ENCODE results near the gene ATXN1L.
"Not testable (repeated sequence)": the region's sequence is repeated elsewhere in the genome, so short reads cannot be mapped to it uniquely, and the experiment has no call there.

ATXN1L gene

GRCh38 chr16:71852158-71852557, 6.4 kb downstream of the ATXN1L start:
- peaks cover 9% of the 10 kb centered on the region in 2 donors for H3K4me1 ChIP-seq (ENCODE audit: control insufficient read depth in 1 of 2, insufficient read depth in 2 of 2, low read length in 2 of 2)
- no peak overlapping the region for H3K4me3 ChIP-seq (ENCODE audit: low read depth in 1 of 2, low read length in 2 of 2)
- H3K9ac ChIP-seq (ENCODE audit: low read depth in 1 of 2, low read length in 2 of 2) = no peak overlapping the region
- H3K27ac ChIP-seq (ENCODE audit: low read depth, low read length) = no peak overlapping the region
- no peaks in the 10 kb centered on the region for H3K27me3 ChIP-seq (ENCODE audit: control insufficient read depth in 1 of 2, insufficient read depth in 2 of 2, low read length in 2 of 2)
- peaks cover 14 to 44% of the 10 kb centered on the region in 2 donors for H3K36me3 ChIP-seq (ENCODE audit: control insufficient read depth in 1 of 2, insufficient read depth in 2 of 2, low read length in 2 of 2)
- no peaks in the 10 kb centered on the region for H3K9me3 ChIP-seq (ENCODE audit: control insufficient read depth in 1 of 2, low read length in 2 of 2)

- Histone ChIP-seq H3K36me3 (ENCODE audit: control insufficient read depth in 1 of 2, insufficient read depth in 2 of 2, low read length in 2 of 2) (peaks cover 14 to 44% of the 10 kb centered on the region in 2 donors), H3K27me3 (ENCODE audit: control insufficient read depth in 1 of 2, insufficient read depth in 2 of 2, low read length in 2 of 2) (no peaks in the 10 kb centered on the region)
Measured at GRCh38 chr16:71852561-71852960, 6.8 kb downstream of the ATXN1L start.

DNA sequence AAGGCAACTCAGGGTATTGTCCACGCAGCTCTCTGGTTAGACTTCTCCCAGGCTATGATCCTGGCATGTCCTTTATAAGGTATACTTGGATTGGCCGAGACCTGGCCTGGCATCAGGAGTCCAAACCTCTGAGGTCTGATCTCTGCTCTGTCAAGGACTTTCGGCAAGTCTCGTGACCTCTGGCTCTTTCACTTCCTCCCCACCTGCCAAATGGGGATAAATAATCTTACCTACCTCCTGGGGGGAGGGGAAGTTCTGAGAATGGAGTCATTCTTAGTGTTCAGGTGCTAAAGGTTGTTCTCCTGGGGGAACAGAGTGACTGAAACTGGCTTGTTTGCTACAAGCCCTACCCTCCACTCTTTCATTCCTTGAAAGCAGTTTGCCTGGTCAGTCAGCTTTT, 7.6 kb downstream of the ATXN1L start:
- Histone ChIP-seq H3K27me3 (ENCODE audit: control insufficient read depth in 1 of 2, insufficient read depth in 2 of 2, low read length in 2 of 2) (no peaks in the 10 kb centered on the region), H3K4me1 (ENCODE audit: control insufficient read depth in 1 of 2, insufficient read depth in 2 of 2, low read length in 2 of 2) (peaks cover 7 to 8% of the 10 kb centered on the region in 2 donors), H3K9ac (ENCODE audit: low read depth in 1 of 2, low read length in 2 of 2) (no peak overlapping the region), H3K4me3 (ENCODE audit: low read depth in 1 of 2, low read length in 2 of 2) (no peak overlapping the region), H3K9me3 (ENCODE audit: control insufficient read depth in 1 of 2, low read length in 2 of 2) (no peaks in the 10 kb centered on the region), H3K36me3 (ENCODE audit: control insufficient read depth in 1 of 2, insufficient read depth in 2 of 2, low read length in 2 of 2) (peaks cover 14 to 44% of the 10 kb centered on the region in 2 donors), H3K27ac (ENCODE audit: low read depth, low read length) (no peak overlapping the region)

More at GRCh38 chr16:71852561-71852960, 6.8 kb downstream of the ATXN1L start:
- Histone ChIP-seq H3K9me3 (ENCODE audit: control insufficient read depth in 1 of 2, low read length in 2 of 2) (no peaks in the 10 kb centered on the region), H3K4me3 (ENCODE audit: low read depth in 1 of 2, low read length in 2 of 2) (no peak overlapping the region), H3K27ac (ENCODE audit: low read depth, low read length) (no peak overlapping the region), H3K9ac (ENCODE audit: low read depth in 1 of 2, low read length in 2 of 2) (no peak overlapping the region), H3K4me1 (ENCODE audit: control insufficient read depth in 1 of 2, insufficient read depth in 2 of 2, low read length in 2 of 2) (peaks cover 7 to 8% of the 10 kb centered on the region in 2 donors)

DNA sequence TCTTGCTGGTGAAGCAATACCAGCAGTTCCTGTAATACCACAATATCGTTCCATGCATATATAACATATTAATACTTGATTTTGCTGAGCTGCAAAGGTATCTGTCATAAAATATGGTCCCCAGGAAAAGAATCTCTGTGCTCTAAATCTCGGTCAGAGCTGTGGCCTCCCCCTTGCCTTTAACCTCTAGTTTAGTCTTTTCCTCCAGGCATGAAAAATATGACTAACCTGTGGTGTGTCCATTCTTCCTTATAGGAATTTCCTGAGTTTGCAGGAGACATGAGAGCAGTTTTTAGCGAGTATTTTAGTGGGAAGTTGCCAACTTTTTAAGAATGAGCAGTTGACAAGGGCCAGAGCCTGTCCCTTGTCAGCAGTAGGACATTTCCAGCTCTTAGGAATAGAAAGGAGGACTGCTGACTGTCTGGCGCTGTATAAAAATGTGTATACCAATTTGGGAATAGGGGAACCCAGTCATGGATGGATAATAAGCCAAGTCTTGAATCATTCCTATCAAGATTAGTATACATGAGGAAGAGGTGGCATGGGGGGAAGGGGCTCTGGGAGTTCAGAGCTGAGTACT, 8.7 kb downstream of the ATXN1L start:
- H3K4me3 ChIP-seq (ENCODE audit: low read depth in 1 of 2, low read length in 2 of 2) = no peak overlapping the region
- H3K9me3 ChIP-seq (ENCODE audit: control insufficient read depth in 1 of 2, low read length in 2 of 2) = no peaks in the 10 kb centered on the region
- H3K36me3 ChIP-seq (ENCODE audit: control insufficient read depth in 1 of 2, insufficient read depth in 2 of 2, low read length in 2 of 2) = peaks cover 18 to 35% of the 10 kb centered on the region in 2 donors
- no peak overlapping the region for H3K27ac ChIP-seq (ENCODE audit: low read depth, low read length)
- H3K4me1 ChIP-seq (ENCODE audit: control insufficient read depth in 1 of 2, insufficient read depth in 2 of 2, low read length in 2 of 2) = peaks cover 8 to 14% of the 10 kb centered on the region in 2 donors
- no peaks in the 10 kb centered on the region for H3K27me3 ChIP-seq (ENCODE audit: control insufficient read depth in 1 of 2, insufficient read depth in 2 of 2, low read length in 2 of 2)
- no peak overlapping the region for H3K9ac ChIP-seq (ENCODE audit: low read depth in 1 of 2, low read length in 2 of 2)

DNA sequence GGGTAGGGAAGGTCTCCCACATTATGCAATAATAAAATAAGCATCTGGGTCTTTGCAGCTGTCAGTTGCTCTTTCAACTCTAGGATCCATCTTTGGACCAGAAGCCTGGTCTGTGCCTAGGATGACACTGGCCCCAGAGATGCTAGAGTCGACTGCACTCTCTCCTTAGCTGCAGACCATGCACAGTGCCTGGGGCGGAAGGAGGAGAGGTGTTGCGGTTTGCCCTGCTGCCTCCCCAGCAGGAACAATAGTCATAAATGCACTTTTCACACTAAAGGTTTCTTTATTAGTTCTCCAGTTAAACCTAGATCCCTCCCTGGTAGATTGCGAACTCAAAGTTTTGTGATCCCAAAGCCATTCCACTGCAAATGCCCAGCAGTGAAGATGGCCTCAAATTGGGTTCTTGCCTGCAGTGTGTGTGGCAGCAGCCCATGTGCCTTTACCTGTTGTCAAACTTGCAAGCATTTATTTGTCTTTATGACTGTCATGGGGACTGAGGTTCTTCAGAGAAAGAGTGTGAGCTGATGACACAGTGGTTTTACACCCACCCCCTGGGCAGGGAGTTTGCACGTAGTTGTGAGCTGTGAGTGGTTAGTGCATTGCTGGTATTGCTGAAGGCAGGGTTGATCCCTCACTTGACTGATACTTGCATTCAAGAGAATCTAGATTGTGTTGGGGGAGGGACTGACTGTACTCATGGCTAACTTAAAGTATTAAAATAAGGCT, 10.3 kb downstream of the ATXN1L start:
- Histone ChIP-seq H3K4me3 (ENCODE audit: low read depth in 1 of 2, low read length in 2 of 2) (no peak overlapping the region), H3K9ac (ENCODE audit: low read depth in 1 of 2, low read length in 2 of 2) (no peak overlapping the region), H3K27ac (ENCODE audit: low read depth, low read length) (no peak overlapping the region), H3K27me3 (ENCODE audit: control insufficient read depth in 1 of 2, insufficient read depth in 2 of 2, low read length in 2 of 2) (no peaks in the 10 kb centered on the region), H3K36me3 (ENCODE audit: control insufficient read depth in 1 of 2, insufficient read depth in 2 of 2, low read length in 2 of 2) (peaks cover 12 to 30% of the 10 kb centered on the region in 2 donors), H3K9me3 (ENCODE audit: control insufficient read depth in 1 of 2, low read length in 2 of 2) (no peaks in the 10 kb centered on the region), H3K4me1 (ENCODE audit: control insufficient read depth in 1 of 2, insufficient read depth in 2 of 2, low read length in 2 of 2) (peaks cover 8 to 14% of the 10 kb centered on the region in 2 donors)

GRCh38 chr16:71859762-71860521, 14.2 kb downstream of the ATXN1L start:
- H3K27ac ChIP-seq (ENCODE audit: low read depth, low read length) = no peak overlapping the region
- no peak overlapping the region for H3K9ac ChIP-seq (ENCODE audit: low read depth in 1 of 2, low read length in 2 of 2)
- H3K36me3 ChIP-seq (ENCODE audit: control insufficient read depth in 1 of 2, insufficient read depth in 2 of 2, low read length in 2 of 2) = peaks cover 25 to 46% of the 10 kb centered on the region in 2 donors

GRCh38 chr16:71863995-71864394, 18.2 kb downstream of the ATXN1L start:
- Histone ChIP-seq H3K4me3 (ENCODE audit: low read depth in 1 of 2, low read length in 2 of 2) (no peak overlapping the region), H3K27ac (ENCODE audit: low read depth, low read length) (no peak overlapping the region), H3K27me3 (ENCODE audit: control insufficient read depth in 1 of 2, insufficient read depth in 2 of 2, low read length in 2 of 2) (no peaks in the 10 kb centered on the region), H3K36me3 (ENCODE audit: control insufficient read depth in 1 of 2, insufficient read depth in 2 of 2, low read length in 2 of 2) (peaks cover 24 to 50% of the 10 kb centered on the region in 2 donors), H3K9me3 (ENCODE audit: control insufficient read depth in 1 of 2, low read length in 2 of 2) (no peaks in the 10 kb centered on the region), H3K9ac (ENCODE audit: low read depth in 1 of 2, low read length in 2 of 2) (no peak overlapping the region), H3K4me1 (ENCODE audit: control insufficient read depth in 1 of 2, insufficient read depth in 2 of 2, low read length in 2 of 2) (peaks cover 0 to 2% of the 10 kb centered on the region in 2 donors)

More at GRCh38 chr16:71859762-71860521, 14.2 kb downstream of the ATXN1L start:
- H3K9me3 ChIP-seq (ENCODE audit: control insufficient read depth in 1 of 2, low read length in 2 of 2) = no peaks in the 10 kb centered on the region
- H3K4me1 ChIP-seq (ENCODE audit: control insufficient read depth in 1 of 2, insufficient read depth in 2 of 2, low read length in 2 of 2) = peaks cover 0 to 7% of the 10 kb centered on the region in 2 donors
- H3K4me3 ChIP-seq (ENCODE audit: low read depth in 1 of 2, low read length in 2 of 2) = no peak overlapping the region
- no peaks in the 10 kb centered on the region for H3K27me3 ChIP-seq (ENCODE audit: control insufficient read depth in 1 of 2, insufficient read depth in 2 of 2, low read length in 2 of 2)

GRCh38 chr16:71865173-71865863, 19.5 kb downstream of the ATXN1L start:
- no peak overlapping the region for H3K27ac ChIP-seq (ENCODE audit: low read depth, low read length)
- H3K36me3 ChIP-seq (ENCODE audit: control insufficient read depth in 1 of 2, insufficient read depth in 2 of 2, low read length in 2 of 2) = peaks cover 19 to 42% of the 10 kb centered on the region in 2 donors
- no peak overlapping the region for H3K4me3 ChIP-seq (ENCODE audit: low read depth in 1 of 2, low read length in 2 of 2)

DNA sequence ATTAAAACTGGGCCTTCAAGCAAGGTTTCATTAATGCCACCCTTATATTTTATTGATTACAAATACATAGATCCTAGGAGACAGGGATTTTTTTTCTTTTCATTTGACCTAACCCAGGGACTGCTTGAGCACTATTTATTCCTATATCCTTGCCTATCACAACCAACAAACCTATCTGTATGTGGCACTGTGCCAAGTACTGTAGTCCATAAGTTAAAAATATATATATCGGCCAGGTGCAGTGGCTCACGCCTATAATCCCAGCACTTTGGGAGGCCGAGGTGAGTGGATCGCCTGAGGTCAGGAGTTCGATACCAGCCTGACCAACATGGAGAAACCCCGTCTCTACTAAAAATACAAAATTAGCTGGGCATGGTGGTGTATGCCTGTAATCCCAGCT, 21.4 kb downstream of the ATXN1L start:
- H3K27me3 ChIP-seq (ENCODE audit: control insufficient read depth in 1 of 2, insufficient read depth in 2 of 2, low read length in 2 of 2); H3K9ac ChIP-seq (ENCODE audit: low read depth in 1 of 2, low read length in 2 of 2); H3K4me3 ChIP-seq (ENCODE audit: low read depth in 1 of 2, low read length in 2 of 2); H3K27ac ChIP-seq (ENCODE audit: low read depth, low read length); H3K9me3 ChIP-seq (ENCODE audit: control insufficient read depth in 1 of 2, low read length in 2 of 2); H3K4me1 ChIP-seq (ENCODE audit: control insufficient read depth in 1 of 2, insufficient read depth in 2 of 2, low read length in 2 of 2): not testable (repeated sequence)
- H3K36me3 ChIP-seq (ENCODE audit: control insufficient read depth in 1 of 2, insufficient read depth in 2 of 2, low read length in 2 of 2) = peaks cover 7 to 31% of the 10 kb centered on the region in 2 donors

More at GRCh38 chr16:71865173-71865863, 19.5 kb downstream of the ATXN1L start:
- H3K9ac ChIP-seq (ENCODE audit: low read depth in 1 of 2, low read length in 2 of 2) = no peak overlapping the region
- H3K4me1 ChIP-seq (ENCODE audit: control insufficient read depth in 1 of 2, insufficient read depth in 2 of 2, low read length in 2 of 2) = no peaks in the 10 kb centered on the region
- no peaks in the 10 kb centered on the region for H3K9me3 ChIP-seq (ENCODE audit: control insufficient read depth in 1 of 2, low read length in 2 of 2)
- H3K27me3 ChIP-seq (ENCODE audit: control insufficient read depth in 1 of 2, insufficient read depth in 2 of 2, low read length in 2 of 2) = no peaks in the 10 kb centered on the region

Measured in duodenal mucosa (tissue), 2 donors.